Measurements from ENCODE around the gene EID2.

DNA sequence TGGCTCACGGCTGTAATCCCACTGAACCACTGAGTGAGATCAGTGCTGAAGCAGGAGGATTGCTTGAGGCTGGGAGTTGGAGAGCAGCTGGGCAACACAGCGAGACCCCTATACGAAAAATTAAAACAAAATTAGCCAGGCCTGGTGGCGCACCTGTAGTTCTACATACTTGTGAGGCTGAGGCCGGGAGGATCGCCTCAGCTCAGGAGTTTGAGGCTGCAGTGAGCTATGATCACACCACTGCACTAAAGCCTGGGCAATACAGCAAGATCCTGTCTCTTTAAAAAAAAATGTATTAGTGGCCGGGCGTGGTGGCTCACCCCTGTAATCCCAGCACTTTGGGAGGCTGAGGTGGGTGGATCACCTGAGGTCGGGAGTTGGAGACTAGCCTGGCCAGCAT is 31.3 kb downstream of the EID2 start:
- TF ChIP-seq CTCF (conservative IDR thresholded peaks at IDR 0.05; ENCODE audit: low read depth, low read length) = no peak
- TF ChIP-seq EZH2 (IDR thresholded peaks at IDR 0.05; ENCODE audit: borderline replicate concordance, low read depth, low read length, poor library complexity, severe bottlenecking) = no peak

All from A673 (cell line).